Spleen (tissue), 11 donors: ENCODE data around the gene CAMK2N2. TPM values are rescaled to one million over a fixed set of nuclear protein-coding genes. Genes with fewer than 3 reads are reported as not detected.

Experiments
- DNase-seq: peaks from one replicate; pipeline ENCODE4 v3.0.0-alpha.2; 2020
- H3K27ac ChIP-seq, 8 donors: fragments of 200-600 bp; sonication (generic) in 7 of 8; 1 replicate in 4 of 8; 2 replicates in 4 of 8; pipeline versions ENCODE4 v1.5.0 to v1.8.0; 2016 to 2021; ENCODE audit warnings: inconsistent platforms in 4 of 8, mild to moderate bottlenecking in 4 of 8, moderate library complexity in 1 of 8
- H3K27me3 ChIP-seq, 7 donors: fragments of 200-600 bp; sonication (generic) in 6 of 7; replicated peaks in 1 of 7; 1 replicate in 4 of 7; 2 replicates in 3 of 7; pipeline versions ENCODE4 v1.5.0 to v1.8.0; 2016 to 2021; ENCODE audit warnings: inconsistent platforms in 3 of 7, mild to moderate bottlenecking in 1 of 7
- H3K36me3 ChIP-seq, 6 donors: fragments of 200-600 bp; sonication (generic) in 5 of 6; 1 replicate in 4 of 6; 2 replicates in 2 of 6; pipeline versions ENCODE4 v1.5.0 to v1.8.0; 2016 to 2021; ENCODE audit warnings: inconsistent platforms in 2 of 6
- H3K4me1 ChIP-seq, 6 donors: fragments of 200-600 bp; sonication (generic) in 5 of 6; 1 replicate in 3 of 6; 2 replicates in 3 of 6; pipeline versions ENCODE4 v1.5.0 to v1.8.0; 2016 to 2021; ENCODE audit warnings: inconsistent platforms in 3 of 6
- H3K4me3 ChIP-seq, 8 donors: fragments of 200-600 bp; sonication (generic) in 7 of 8; 1 replicate in 4 of 8; 2 replicates in 4 of 8; pipeline versions ENCODE4 v1.5.0 to v1.8.0; 2016 to 2021; ENCODE audit warnings: inconsistent platforms in 4 of 8, mild to moderate bottlenecking in 4 of 8, moderate library complexity in 2 of 8
- H3K9me3 ChIP-seq, 8 donors: fragments of 200-600 bp; sonication (generic) in 7 of 8; 1 replicate in 4 of 8; 2 replicates in 4 of 8; pipeline versions ENCODE4 v1.5.0 to v1.8.0; 2016 to 2021; ENCODE audit warnings: inconsistent platforms in 4 of 8
- POLR2A ChIP-seq, 3 donors: fragments of 450-650 bp; IDR thresholded peaks; one replicate each; pipeline ENCODE4 v1.5.1; 2017; ENCODE audit warnings: antibody characterized with exemption in 3 of 3, mild to moderate bottlenecking in 1 of 3
- POLR2AphosphoS5 ChIP-seq, 3 donors: sonication (generic); formaldehyde crosslinking; IDR thresholded peaks; one replicate each; pipeline ENCODE4 v1.5.1; 2017; ENCODE audit warnings: antibody characterized with exemption in 3 of 3
- WGBS, 5 donors: extraction: QIAGEN DNeasy Blood & Tissue Kit in 3 of 5; methylation state at CpG; one replicate each; pipeline versions ENCODE4 v1.1.5 to v1.1.7; 2013 to 2018; 5-methylcytosine and 5-hydroxymethylcytosine counted together
- intact Hi-C: fragments of 100-400 bp; cut with DNase I; formaldehyde crosslinking; loops from one replicate; pipeline ENCODE4 v1.15.0; 2023; ENCODE audit warnings: low total_unique reads
- microRNA-seq, 3 donors: library from miRNA; unstranded; fragments of <30 nt; microRNA quantifications; one replicate each; pipeline versions ENCODE4 to v1.1.0, GENCODE V29; 2019 to 2020
- polyA plus RNA-seq, 3 donors: library from polyadenylated mRNA; stranded (reverse); fragments of 200-250 nt; gene quantifications; one replicate each; pipeline ENCODE4 v1.2.1, GENCODE V29; 2013
- small RNA-seq, 4 donors: library from RNA; depleted of rRNA; stranded (forward); fragments of <200 nt; gene quantifications; one replicate each; pipeline ENCODE3, GENCODE V24; 2016
- total RNA-seq, 7 donors: library from RNA; depleted of rRNA in 3 of 7; stranded (reverse); fragments of >200 nt in 3 of 7; fragmentation: NEBNext Ultra II Directional in 4 of 7; extraction: Animal tissue kit (Norgen Biotek cat#: 25700) in 4 of 7; gene quantifications; one replicate each; pipeline versions ENCODE4 v1.1.0 to v1.2.1, GENCODE V29; 2016 to 2021
- TF ChIP-seq, protein P1 (sequence below), 11 experiments: fragments of 200-600 bp in 7 of 11; fragments of 450-650 bp in 4 of 11; sonication (generic) in 4 of 11; IDR thresholded peaks in 8 of 11; conservative IDR thresholded peaks in 3 of 11; 1 replicate in 7 of 11; 2 replicates in 4 of 11; pipeline versions ENCODE4 v1.4.0 to v1.8.0; 2016 to 2021; ENCODE audit warnings: antibody characterized with exemption in 11 of 11, inconsistent platforms in 4 of 11, mild to moderate bottlenecking in 1 of 11
- donor health status: healthy with polysubstance abuse.
- donor health status: DM: no; HTN: no; CAD: no; lungs with moderate emphysema.
- donor health status: DM: no; HTN: no; CAD: no.
- donor health status: Bipolar disorder and iron deficiency.
- donor health status: healthy.
- donor health status: DM: no; HTN: no; CAD: no.
- donor health status: DM: yes; HTN: yes; CAD: no.

CAMK2N2 gene
- total and polyA plus RNA-seq, 10 donors: 0.08 to 0.35 TPM; not detected in 8

DNA sequence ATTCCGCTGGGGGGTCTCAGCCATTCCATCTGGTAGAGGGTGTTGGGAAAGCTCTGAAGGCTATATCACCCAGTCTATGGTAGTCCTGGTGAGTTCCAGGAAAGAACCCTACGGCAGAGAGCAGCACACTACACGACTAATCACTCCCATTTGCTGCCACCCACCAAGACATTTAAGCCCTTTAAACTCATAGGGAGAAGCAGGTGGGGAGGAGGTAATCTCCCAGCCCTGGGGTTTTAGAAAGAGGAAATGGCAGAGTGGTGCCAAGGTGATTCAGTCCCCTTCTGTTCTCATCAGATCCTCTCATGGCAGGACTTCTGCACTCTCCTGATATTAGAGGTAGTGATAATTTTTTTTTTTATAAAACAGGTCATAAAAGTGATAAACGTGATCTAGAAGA is 42.5 kb downstream of the CAMK2N2 start:
- intact Hi-C loops: no loop called here
- no peaks in the 10 kb centered on the region for H3K36me3 ChIP-seq
- no peaks in the 10 kb centered on the region for H3K4me1 ChIP-seq
- no peaks in the 10 kb centered on the region for H3K9me3 ChIP-seq
- H3K4me3 ChIP-seq: no peak overlapping the region
- TF ChIP-seq POLR2A (IDR thresholded peaks at IDR 0.05) (no peak), POLR2AphosphoS5 (IDR thresholded peaks at IDR 0.05) (no peak)
- TF ChIP-seq, protein P1, sequence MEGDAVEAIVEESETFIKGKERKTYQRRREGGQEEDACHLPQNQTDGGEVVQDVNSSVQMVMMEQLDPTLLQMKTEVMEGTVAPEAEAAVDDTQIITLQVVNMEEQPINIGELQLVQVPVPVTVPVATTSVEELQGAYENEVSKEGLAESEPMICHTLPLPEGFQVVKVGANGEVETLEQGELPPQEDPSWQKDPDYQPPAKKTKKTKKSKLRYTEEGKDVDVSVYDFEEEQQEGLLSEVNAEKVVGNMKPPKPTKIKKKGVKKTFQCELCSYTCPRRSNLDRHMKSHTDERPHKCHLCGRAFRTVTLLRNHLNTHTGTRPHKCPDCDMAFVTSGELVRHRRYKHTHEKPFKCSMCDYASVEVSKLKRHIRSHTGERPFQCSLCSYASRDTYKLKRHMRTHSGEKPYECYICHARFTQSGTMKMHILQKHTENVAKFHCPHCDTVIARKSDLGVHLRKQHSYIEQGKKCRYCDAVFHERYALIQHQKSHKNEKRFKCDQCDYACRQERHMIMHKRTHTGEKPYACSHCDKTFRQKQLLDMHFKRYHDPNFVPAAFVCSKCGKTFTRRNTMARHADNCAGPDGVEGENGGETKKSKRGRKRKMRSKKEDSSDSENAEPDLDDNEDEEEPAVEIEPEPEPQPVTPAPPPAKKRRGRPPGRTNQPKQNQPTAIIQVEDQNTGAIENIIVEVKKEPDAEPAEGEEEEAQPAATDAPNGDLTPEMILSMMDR (IDR thresholded peaks at IDR 0.05 in 8 of 11, conservative IDR thresholded peaks at IDR 0.05 in 3 of 11): no peak
- H3K27me3 ChIP-seq: peaks cover 0 to 39% (median 0%) of the 10 kb centered on the region in 7 donors
- WGBS, 5 donors: 46 to 58% (median 57%) methylated on average over 4 of the region's 4 CpGs
- DNase-seq: no peak
- no peak overlapping the region for H3K27ac ChIP-seq

DNA sequence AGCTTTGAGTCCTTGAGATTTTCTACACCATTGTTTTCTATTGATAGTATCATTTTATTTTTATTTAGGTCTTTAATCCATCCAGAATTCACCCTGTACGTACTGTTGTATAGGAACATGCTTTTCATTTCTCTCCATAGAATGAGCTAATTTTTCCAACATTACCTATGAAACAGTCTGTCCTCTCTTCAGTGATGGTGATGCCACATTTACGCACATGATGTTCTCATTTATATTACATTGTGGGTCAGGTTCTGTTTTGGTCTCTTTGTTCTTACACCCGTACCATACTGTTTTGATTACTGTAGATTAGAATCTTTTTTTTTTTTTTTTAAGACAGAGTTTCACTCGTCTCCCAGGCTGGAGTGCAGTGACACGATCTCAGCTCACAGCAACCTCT is 49.6 kb downstream of the CAMK2N2 start:
- peaks cover 0 to 16% (median 0%) of the 10 kb centered on the region in 7 donors for H3K27me3 ChIP-seq
- no peaks in the 10 kb centered on the region for H3K36me3 ChIP-seq
- WGBS, 5 donors: 76 to 84% (median 82%) methylated on average over 5 of the region's 5 CpGs
- no peaks in the 10 kb centered on the region for H3K4me1 ChIP-seq
- DNase-seq: no peak
- H3K27ac ChIP-seq: no peak overlapping the region
- H3K4me3 ChIP-seq: no peak overlapping the region
- TF ChIP-seq POLR2AphosphoS5 (IDR thresholded peaks at IDR 0.05): no peak
- intact Hi-C loops: no loop called here
- H3K9me3 ChIP-seq: no peaks in the 10 kb centered on the region

DNA sequence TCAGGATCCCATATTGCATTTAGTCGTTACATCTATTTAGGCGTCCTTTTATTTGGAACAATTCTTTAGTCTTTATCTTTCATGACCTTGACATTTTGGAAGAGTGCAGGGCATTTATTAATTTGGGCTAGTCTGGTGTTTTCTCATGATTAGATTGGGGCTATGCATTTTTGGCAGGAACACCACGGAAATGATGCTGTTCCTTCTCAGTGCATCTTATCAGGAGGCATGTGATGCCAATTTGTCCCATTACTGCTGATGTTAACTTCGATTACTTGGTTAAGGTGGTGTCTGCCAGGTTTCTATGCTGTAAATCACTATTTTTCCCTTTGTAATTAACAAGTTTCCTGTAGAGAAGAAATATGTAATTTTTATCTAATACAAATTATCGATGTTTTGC is 50.1 kb downstream of the CAMK2N2 start:
- H3K27ac ChIP-seq: no peak overlapping the region

More for the DNA sequence above, 50.1 kb downstream of the CAMK2N2 start:
- Histone ChIP-seq H3K4me1 (no peaks in the 10 kb centered on the region), H3K36me3 (no peaks in the 10 kb centered on the region), H3K4me3 (no peak overlapping the region), H3K9me3 (no peaks in the 10 kb centered on the region), H3K27me3 (peaks cover 0 to 20% (median 0%) of the 10 kb centered on the region in 7 donors)
- TF ChIP-seq, protein P1 (IDR thresholded peaks at IDR 0.05 in 8 of 11, conservative IDR thresholded peaks at IDR 0.05 in 3 of 11): no peak
- TF ChIP-seq POLR2A (IDR thresholded peaks at IDR 0.05) (no peak), POLR2AphosphoS5 (IDR thresholded peaks at IDR 0.05) (no peak)
- no peak for DNase-seq
- WGBS, 5 donors: 71 to 83% (median 73%) methylated on average over 5 of the region's 5 CpGs
- intact Hi-C loops: no loop called here

Small RNA genes within 50 kb of the gene (microRNA-seq; reads per million reads assigned to microRNA genes)
- gene MIR1224: 0 to 0.35 (median 0.28) reads per million in 3 donors

Small RNA genes within 50 kb of the gene (small RNA-seq; reads per million reads assigned to genes)
- 0.07 to 0.12 (median 0.07) reads per million in 4 donors for gene MIR1224

Other genes with a start within 250 kb of the CAMK2N2 start
- gene ABCC5, start 243.7 kb downstream of the CAMK2N2 start, total RNA-seq: 100 to 1,000 TPM in 1 of 7 donors, 10 to 100 TPM in 6; 44.4 to 112 (median 71.9) TPM
- 10 to 100 TPM; 19.6 to 33.5 (median 25.8) TPM for gene ABCC5, start 243.7 kb downstream of the CAMK2N2 start, polyA plus RNA-seq
- not detected for gene HTR3D, start 229.8 kb downstream of the CAMK2N2 start, total RNA-seq
- gene HTR3D, start 229.8 kb downstream of the CAMK2N2 start, polyA plus RNA-seq: not detected
- gene HTR3C, start 208.5 kb downstream of the CAMK2N2 start, total RNA-seq: not detected
- not detected for gene HTR3C, start 208.5 kb downstream of the CAMK2N2 start, polyA plus RNA-seq
- not detected for gene HTR3E, start 164.5 kb downstream of the CAMK2N2 start, total RNA-seq
- gene HTR3E, start 164.5 kb downstream of the CAMK2N2 start, polyA plus RNA-seq: not detected
- gene EIF2B5, start 126.2 kb downstream of the CAMK2N2 start, total RNA-seq: 10 to 100 TPM; 40.4 to 50.7 (median 46.3) TPM
- 10 to 100 TPM; 40.4 to 55.7 (median 52.8) TPM for gene EIF2B5, start 126.2 kb downstream of the CAMK2N2 start, polyA plus RNA-seq
- gene DVL3, start 106.2 kb downstream of the CAMK2N2 start, total RNA-seq: 10 to 100 TPM; 40.3 to 67.3 (median 54.2) TPM
- 10 to 100 TPM; 12.3 to 28.2 (median 15.8) TPM for gene DVL3, start 106.2 kb downstream of the CAMK2N2 start, polyA plus RNA-seq
- gene AP2M1, start 86.7 kb downstream of the CAMK2N2 start, total RNA-seq: 100 to 1,000 TPM; 192 to 254 (median 204) TPM
- 100 to 1,000 TPM in 2 of 3 donors, 10 to 100 TPM in 1; 98.7 to 155 (median 137) TPM for gene AP2M1, start 86.7 kb downstream of the CAMK2N2 start, polyA plus RNA-seq
- 10 to 100 TPM; 46.4 to 90.7 (median 69.8) TPM for gene ABCF3, start 75.4 kb downstream of the CAMK2N2 start, total RNA-seq
- gene ABCF3, start 75.4 kb downstream of the CAMK2N2 start, polyA plus RNA-seq: 10 to 100 TPM; 35.3 to 67.3 (median 61.2) TPM
- under 1 TPM in 2 of 7 donors, not detected in 5; 0.28 to 0.68 TPM for gene VWA5B2, start 32.0 kb downstream of the CAMK2N2 start, total RNA-seq
- gene VWA5B2, start 32.0 kb downstream of the CAMK2N2 start, polyA plus RNA-seq: under 1 TPM; 0.02 to 0.08 (median 0.03) TPM
- 10 to 100 TPM; 21.1 to 59.0 (median 28.2) TPM for gene ALG3, start 12.6 kb downstream of the CAMK2N2 start, total RNA-seq
- 10 to 100 TPM; 18.7 to 23.9 (median 22.8) TPM for gene ALG3, start 12.6 kb downstream of the CAMK2N2 start, polyA plus RNA-seq
- 1 to 10 TPM; 1.2 to 5.4 (median 3.0) TPM for gene EEF1AKMT4, start 11.9 kb downstream of the CAMK2N2 start, total RNA-seq
- 1 to 10 TPM; 1.6 to 3.7 (median 3.5) TPM for gene EEF1AKMT4, start 11.9 kb downstream of the CAMK2N2 start, polyA plus RNA-seq
- not detected for gene ECE2, start 14.5 kb upstream of the CAMK2N2 start, total RNA-seq
- not detected for gene ECE2, start 14.5 kb upstream of the CAMK2N2 start, polyA plus RNA-seq
- gene PSMD2, start 37.7 kb upstream of the CAMK2N2 start, total RNA-seq: 100 to 1,000 TPM; 130 to 191 (median 142) TPM
- gene PSMD2, start 37.7 kb upstream of the CAMK2N2 start, polyA plus RNA-seq: 10 to 100 TPM; 53.8 to 94.7 (median 62.4) TPM
- 100 to 1,000 TPM; 191 to 294 (median 247) TPM for gene EIF4G1, start 53.1 kb upstream of the CAMK2N2 start, total RNA-seq
- 100 to 1,000 TPM in 1 of 3 donors, 10 to 100 TPM in 2; 83.4 to 136 (median 84.2) TPM for gene EIF4G1, start 53.1 kb upstream of the CAMK2N2 start, polyA plus RNA-seq
- 10 to 100 TPM; 12.9 to 24.6 (median 15.6) TPM for gene FAM131A, start 76.0 kb upstream of the CAMK2N2 start, total RNA-seq
- gene FAM131A, start 76.0 kb upstream of the CAMK2N2 start, polyA plus RNA-seq: 10 to 100 TPM in 1 of 3 donors, 1 to 10 TPM in 2; 6.5 to 12.4 (median 6.8) TPM
- gene CLCN2, start 100.1 kb upstream of the CAMK2N2 start, total RNA-seq: 1 to 10 TPM; 2.8 to 6.4 (median 3.8) TPM
- 1 to 10 TPM; 1.6 to 4.2 (median 2.1) TPM for gene CLCN2, start 100.1 kb upstream of the CAMK2N2 start, polyA plus RNA-seq
- 100 to 1,000 TPM in 1 of 7 donors, 10 to 100 TPM in 6; 42.5 to 109 (median 55.9) TPM for gene POLR2H, start 100.2 kb upstream of the CAMK2N2 start, total RNA-seq
- 100 to 1,000 TPM in 2 of 3 donors, 10 to 100 TPM in 1; 92.6 to 139 (median 114) TPM for gene POLR2H, start 100.2 kb upstream of the CAMK2N2 start, polyA plus RNA-seq
- 1 to 10 TPM in 2 of 7 donors, under 1 TPM in 4, not detected in 1; 0.23 to 1.8 (median 0.74) TPM for gene THPO, start 116.7 kb upstream of the CAMK2N2 start, total RNA-seq
- under 1 TPM; 0.11 to 0.42 (median 0.17) TPM for gene THPO, start 116.7 kb upstream of the CAMK2N2 start, polyA plus RNA-seq
- gene CHRD, start 118.5 kb upstream of the CAMK2N2 start, total RNA-seq: 10 to 100 TPM; 10.8 to 26.5 (median 16.1) TPM
- 10 to 100 TPM in 1 of 3 donors, 1 to 10 TPM in 2; 5.2 to 19.6 (median 7.0) TPM for gene CHRD, start 118.5 kb upstream of the CAMK2N2 start, polyA plus RNA-seq